HepG2 (cell line): ENCODE measurements around the gene CCDC66. TPM values are rescaled to one million over a fixed set of nuclear protein-coding genes. Genes with fewer than 3 reads are reported as not detected.

Experiments
- BCLAF1 ChIP-seq: fragments of 450-650 bp; IDR thresholded peaks from 2 replicates; pipeline ENCODE4 v1.6.1; 2017; ENCODE audit warnings: mild to moderate bottlenecking
- CREM ChIP-seq, 2 experiments: sonication (generic) in 1 of 2; formaldehyde crosslinking in 1 of 2; IDR thresholded peaks; 2 replicates each; pipeline versions ENCODE4 v1.4.0 to v1.6.1; 2016 to 2020; ENCODE audit warnings: antibody characterized with exemption in 1 of 2, mild to moderate bottlenecking in 1 of 2, missing genetic modification reagents in 1 of 2
- CSRNP1 ChIP-seq: sonication (generic); formaldehyde crosslinking; IDR thresholded peaks from 2 replicates; pipeline ENCODE4 v1.8.1; 2023; ENCODE audit warnings: mild to moderate bottlenecking, missing genetic modification reagents
- KLF13 ChIP-seq: sonication (generic); formaldehyde crosslinking; IDR thresholded peaks from 2 replicates; pipeline ENCODE4 v1.4.0; 2020; ENCODE audit warnings: mild to moderate bottlenecking, missing genetic modification reagents
- NFKB2 ChIP-seq: sonication (generic); formaldehyde crosslinking; IDR thresholded peaks from 2 replicates; pipeline ENCODE4 v1.4.0; 2020; ENCODE audit warnings: missing genetic modification reagents, borderline replicate concordance
- ZNF281 ChIP-seq: sonication (generic); formaldehyde crosslinking; IDR thresholded peaks from 2 replicates; pipeline ENCODE4 v1.4.0; 2020; ENCODE audit warnings: missing genetic modification reagents, borderline replicate concordance
- ZNF670 ChIP-seq: sonication (generic); formaldehyde crosslinking; IDR thresholded peaks from 2 replicates; pipeline ENCODE4 v1.8.0; 2022; ENCODE audit warnings: mild to moderate bottlenecking, missing genetic modification reagents, borderline replicate concordance
- ZNF879 ChIP-seq: sonication (generic); formaldehyde crosslinking; IDR thresholded peaks from 2 replicates; pipeline ENCODE4 v1.8.1; 2023; ENCODE audit warnings: missing genetic modification reagents
- polyA plus RNA-seq, 8 experiments: library from polyadenylated mRNA; depleted of rRNA in 3 of 8; stranded (reverse) in 7 of 8; unstranded in 1 of 8; fragments of >200 nt; fragmentation: Illumina TruSeq in 4 of 8; extraction: Trizol in 4 of 8; gene quantifications; 2 replicates each; pipeline versions ENCODE4 v1.2.1 to v1.2.3, GENCODE V29; 2011 to 2016; ENCODE audit warnings: low read depth in 4 of 8, missing spikeins in 1 of 8, mixed read lengths in 1 of 8; ENCODE audit not compliant: insufficient read depth in 1 of 8
- total RNA-seq, 5 experiments: library from RNA; depleted of rRNA; stranded (reverse); fragments of >200 nt; fragmentation: Illumina TruSeq; extraction: Trizol; gene quantifications; 2 replicates each; pipeline ENCODE4 v1.2.3, GENCODE V29; 2016; ENCODE audit warnings: low read depth in 1 of 5
- TF ChIP-seq, protein P1 (sequence below): IDR thresholded peaks from 2 replicates; pipeline ENCODE4 v1.6.1; 2016; ENCODE audit warnings: low read depth, missing genetic modification reagents, missing compliant biosample characterization

Gene CCDC66
- total and polyA plus RNA-seq, 2 of the 13 experiments (the other 11 are each of a cell fraction or from before 2014, with no cell fraction given), result 8.4 to 19.9 TPM

DNA sequence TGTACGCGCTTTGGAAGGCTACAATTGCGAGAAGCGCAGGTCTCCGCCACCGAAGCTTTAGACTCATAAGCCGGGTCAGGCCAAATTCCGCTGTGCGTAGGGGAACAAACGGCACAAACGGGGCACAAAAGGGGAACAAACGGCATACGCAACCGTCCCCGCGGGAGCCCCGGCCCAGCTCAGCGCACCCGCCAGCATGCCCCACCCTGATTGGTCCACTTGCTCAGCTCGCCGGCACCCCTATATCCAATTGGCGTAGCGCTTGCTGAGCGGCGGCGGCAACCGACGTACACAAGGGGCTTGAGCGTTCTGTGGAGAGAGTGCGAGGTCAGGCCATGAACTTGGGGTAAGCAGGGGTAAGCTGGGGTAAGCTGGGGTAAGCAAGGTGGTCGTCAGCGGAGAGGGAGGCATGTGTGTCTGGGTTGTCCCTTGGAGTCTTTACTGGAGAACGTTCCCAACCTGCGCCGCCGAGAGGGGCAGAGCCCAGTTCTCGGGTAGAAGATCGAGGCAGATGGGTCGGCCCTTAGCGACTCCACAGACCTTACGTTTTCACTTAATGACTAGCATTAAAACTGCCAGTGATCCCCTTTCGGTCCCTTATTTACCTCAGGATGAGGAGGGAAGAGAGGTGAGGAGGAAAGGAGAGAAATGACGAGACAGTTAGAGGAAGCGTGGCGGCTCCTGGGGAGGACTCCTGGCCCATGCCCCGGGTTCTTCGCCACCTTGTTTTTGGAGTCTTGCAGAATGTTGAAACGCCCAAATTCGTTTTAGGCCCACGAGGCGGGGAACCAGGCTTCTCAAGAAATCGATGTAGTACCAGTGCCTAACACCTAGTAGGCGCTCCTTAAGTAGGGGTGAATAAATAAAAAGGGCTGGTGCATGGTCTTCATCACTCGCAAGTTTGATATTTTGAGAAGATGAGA lies at the start of gene CCDC66 (continued):
- TF ChIP-seq CSRNP1 (CRISPR knock-in tag) (0 out of 2 replicates have a peak, but pooled peaks have one; percentile 39), CREM (IDR thresholded peaks at IDR 0.05) (peak; percentile 50; the same call in 1 of the 2 replicates), CREM (CRISPR knock-in tag; IDR thresholded peaks at IDR 0.05) (no peak), ZNF879 (CRISPR knock-in tag) (peak; percentile 66; the same call in 1 of the 2 replicates), ZNF670 (CRISPR knock-in tag) (peak; percentile 75; the same call in 1 of the 2 replicates), KLF13 (CRISPR knock-in tag) (no peak), BCLAF1 (no peak), NFKB2 (CRISPR knock-in tag) (peak; percentile 68; the same call in 1 of the 2 replicates), ZNF281 (CRISPR knock-in tag) (no peak)
- TF ChIP-seq, protein P1, sequence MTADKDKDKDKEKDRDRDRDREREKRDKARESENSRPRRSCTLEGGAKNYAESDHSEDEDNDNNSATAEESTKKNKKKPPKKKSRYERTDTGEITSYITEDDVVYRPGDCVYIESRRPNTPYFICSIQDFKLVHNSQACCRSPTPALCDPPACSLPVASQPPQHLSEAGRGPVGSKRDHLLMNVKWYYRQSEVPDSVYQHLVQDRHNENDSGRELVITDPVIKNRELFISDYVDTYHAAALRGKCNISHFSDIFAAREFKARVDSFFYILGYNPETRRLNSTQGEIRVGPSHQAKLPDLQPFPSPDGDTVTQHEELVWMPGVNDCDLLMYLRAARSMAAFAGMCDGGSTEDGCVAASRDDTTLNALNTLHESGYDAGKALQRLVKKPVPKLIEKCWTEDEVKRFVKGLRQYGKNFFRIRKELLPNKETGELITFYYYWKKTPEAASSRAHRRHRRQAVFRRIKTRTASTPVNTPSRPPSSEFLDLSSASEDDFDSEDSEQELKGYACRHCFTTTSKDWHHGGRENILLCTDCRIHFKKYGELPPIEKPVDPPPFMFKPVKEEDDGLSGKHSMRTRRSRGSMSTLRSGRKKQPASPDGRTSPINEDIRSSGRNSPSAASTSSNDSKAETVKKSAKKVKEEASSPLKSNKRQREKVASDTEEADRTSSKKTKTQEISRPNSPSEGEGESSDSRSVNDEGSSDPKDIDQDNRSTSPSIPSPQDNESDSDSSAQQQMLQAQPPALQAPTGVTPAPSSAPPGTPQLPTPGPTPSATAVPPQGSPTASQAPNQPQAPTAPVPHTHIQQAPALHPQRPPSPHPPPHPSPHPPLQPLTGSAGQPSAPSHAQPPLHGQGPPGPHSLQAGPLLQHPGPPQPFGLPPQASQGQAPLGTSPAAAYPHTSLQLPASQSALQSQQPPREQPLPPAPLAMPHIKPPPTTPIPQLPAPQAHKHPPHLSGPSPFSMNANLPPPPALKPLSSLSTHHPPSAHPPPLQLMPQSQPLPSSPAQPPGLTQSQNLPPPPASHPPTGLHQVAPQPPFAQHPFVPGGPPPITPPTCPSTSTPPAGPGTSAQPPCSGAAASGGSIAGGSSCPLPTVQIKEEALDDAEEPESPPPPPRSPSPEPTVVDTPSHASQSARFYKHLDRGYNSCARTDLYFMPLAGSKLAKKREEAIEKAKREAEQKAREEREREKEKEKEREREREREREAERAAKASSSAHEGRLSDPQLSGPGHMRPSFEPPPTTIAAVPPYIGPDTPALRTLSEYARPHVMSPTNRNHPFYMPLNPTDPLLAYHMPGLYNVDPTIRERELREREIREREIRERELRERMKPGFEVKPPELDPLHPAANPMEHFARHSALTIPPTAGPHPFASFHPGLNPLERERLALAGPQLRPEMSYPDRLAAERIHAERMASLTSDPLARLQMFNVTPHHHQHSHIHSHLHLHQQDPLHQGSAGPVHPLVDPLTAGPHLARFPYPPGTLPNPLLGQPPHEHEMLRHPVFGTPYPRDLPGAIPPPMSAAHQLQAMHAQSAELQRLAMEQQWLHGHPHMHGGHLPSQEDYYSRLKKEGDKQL (CRISPR knock-in tag), result no peak
